Common myeloid progenitor, CD34-positive (primary cell): ENCODE data around the gene HOXA9.

Experiments used
- CTCF ChIA-PET: fragments of 350-600 bp; sonication (Branson Sonifier 250); formaldehyde crosslinking; loops from one replicate; lab custom pipeline; 2021; ENCODE audit warnings: antibody characterized with exemption; lab: Charles Lee
- POLR2A ChIA-PET: fragments of 350-600 bp; sonication (Branson Sonifier 250); formaldehyde crosslinking; loops from one replicate; lab custom pipeline; 2021; ENCODE audit warnings: antibody characterized with exemption; lab: Charles Lee
- DNase-seq, 3 donors: peaks; one replicate each; pipeline versions ENCODE4 v3.0.0 to v3.0.0-alpha.2; 2013
- H3K27ac ChIP-seq, 2 experiments: 1 replicate in 1 of 2; 2 replicates in 1 of 2; pipeline ENCODE4 v1.7.0; 2013; ENCODE audit warnings: inconsistent platforms in 2 of 2, low read length in 2 of 2, mild to moderate bottlenecking in 2 of 2, low read depth in 1 of 2, moderate library complexity in 1 of 2; ENCODE audit not compliant: severe bottlenecking in 2 of 2, insufficient read depth in 1 of 2, poor library complexity in 1 of 2
- H3K27me3 ChIP-seq, 5 experiments: replicated peaks in 2 of 5; 1 replicate in 3 of 5; 2 replicates in 2 of 5; pipeline versions ENCODE4 v1.6.1 to v1.7.0; 2013; ENCODE audit warnings: low read length in 4 of 5, mild to moderate bottlenecking in 2 of 5, moderate library complexity in 2 of 5, inconsistent platforms in 1 of 5; ENCODE audit not compliant: insufficient read depth in 5 of 5, control insufficient read depth in 4 of 5
- H3K36me3 ChIP-seq, 4 experiments: 1 replicate in 2 of 4; 2 replicates in 2 of 4; pipeline versions ENCODE4 v1.6.1 to v1.7.0; 2013; ENCODE audit warnings: low read length in 3 of 4, control low read depth in 1 of 4, mild to moderate bottlenecking in 1 of 4; ENCODE audit not compliant: control insufficient read depth in 4 of 4, insufficient read depth in 4 of 4
- H3K4me1 ChIP-seq, 4 experiments: 1 replicate in 3 of 4; 2 replicates in 1 of 4; pipeline versions ENCODE4 v1.6.1 to v1.7.1; 2013; ENCODE audit warnings: low read length in 3 of 4, mild to moderate bottlenecking in 3 of 4, control low read depth in 1 of 4, inconsistent platforms in 1 of 4, moderate library complexity in 1 of 4; ENCODE audit not compliant: control insufficient read depth in 4 of 4, insufficient read depth in 4 of 4; ENCODE audit errors: control extremely low read depth in 1 of 4
- H3K4me3 ChIP-seq, 7 experiments: 1 replicate in 4 of 7; 2 replicates in 3 of 7; pipeline versions ENCODE4 v1.5.1 to v1.7.0; 2013; ENCODE audit warnings: mild to moderate bottlenecking in 7 of 7, low read length in 6 of 7, moderate library complexity in 6 of 7, inconsistent platforms in 2 of 7, low read depth in 2 of 7, control low read depth in 1 of 7; ENCODE audit not compliant: insufficient read depth in 4 of 7, control insufficient read depth in 1 of 7; ENCODE audit errors: extremely low read depth in 1 of 7
- H3K9me3 ChIP-seq, 5 experiments: 1 replicate in 4 of 5; 2 replicates in 1 of 5; pipeline versions ENCODE4 v1.6.1 to v1.7.1; 2013; ENCODE audit warnings: low read length in 4 of 5, mild to moderate bottlenecking in 2 of 5, inconsistent platforms in 1 of 5, low read depth in 1 of 5, moderate library complexity in 1 of 5; ENCODE audit not compliant: control insufficient read depth in 4 of 5, insufficient read depth in 2 of 5; ENCODE audit errors: control extremely low read depth in 1 of 5
- WGBS: methylation state at CpG from one replicate; pipeline ENCODE4 v1.1.5; 2013; ENCODE audit not compliant: insufficient coverage; 5-methylcytosine and 5-hydroxymethylcytosine counted together

HOXA9 gene

DNA sequence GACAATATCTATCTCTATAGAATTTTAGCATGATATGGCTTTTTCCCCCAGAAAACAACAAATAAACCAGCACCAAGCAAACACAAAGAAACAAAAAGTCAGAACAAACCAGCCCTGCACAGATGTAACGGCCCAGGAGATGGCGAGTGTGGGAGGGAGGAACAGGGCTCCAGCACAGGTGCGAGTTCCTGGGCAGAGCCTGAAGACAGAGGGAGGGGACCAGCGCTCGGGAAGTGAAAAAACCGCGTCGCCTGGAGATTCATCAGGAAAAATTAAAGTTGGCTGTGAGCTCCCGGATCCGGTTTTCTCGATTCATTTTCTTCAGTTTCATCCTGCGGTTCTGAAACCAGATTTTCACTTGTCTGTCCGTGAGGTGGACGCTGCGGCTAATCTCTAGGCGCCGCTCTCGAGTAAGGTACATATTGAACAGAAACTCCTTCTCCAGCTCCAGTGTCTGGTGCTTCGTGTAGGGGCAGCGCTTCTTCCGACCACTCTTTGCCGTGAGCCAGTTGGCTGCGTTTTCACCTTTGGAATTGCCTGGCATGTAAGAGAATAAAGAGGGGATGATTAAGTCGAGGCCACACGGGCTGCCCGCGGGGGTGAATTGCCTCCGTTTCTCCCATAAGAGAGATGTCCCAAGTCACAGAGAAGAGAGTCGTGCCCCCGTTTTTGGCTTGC is 6.4 kb upstream of the HOXA9 start:
- H3K4me3 ChIP-seq, result peak overlapping the region; percentile 78 to 100 (median 85)
- H3K27ac ChIP-seq, result peak overlapping the region; percentile 92 to 96
- CTCF ChIA-PET, result interaction anchor here (0.8 to 11.1 kb wide), 6 partner anchors 8 to 21 kb away, joined by 3 to 84 read pairs (median 14); partner anchors contain the start of gene HOXA7
- WGBS, result under 1% methylated on average over 30 of the region's 30 CpGs
- H3K36me3 ChIP-seq, result peaks cover 0 to 34% (median 4%) of the 10 kb centered on the region in 4 experiments
- POLR2A ChIA-PET, result interaction anchor here (0.9 to 2.7 kb wide), 4 partner anchors 10 to 19 kb away, joined by 3 to 17 read pairs (median 4); partner anchors contain the start of gene HOXA3
- H3K9me3 ChIP-seq, result no peaks in the 10 kb centered on the region
- peaks cover 0 to 2% (median 0%) of the 10 kb centered on the region in 5 experiments for H3K27me3 ChIP-seq
- DNase-seq, result peak in 1 of 3 donors; percentile 60
- H3K4me1 ChIP-seq, result peaks cover 9 to 60% (median 38%) of the 10 kb centered on the region in 4 experiments

DNA sequence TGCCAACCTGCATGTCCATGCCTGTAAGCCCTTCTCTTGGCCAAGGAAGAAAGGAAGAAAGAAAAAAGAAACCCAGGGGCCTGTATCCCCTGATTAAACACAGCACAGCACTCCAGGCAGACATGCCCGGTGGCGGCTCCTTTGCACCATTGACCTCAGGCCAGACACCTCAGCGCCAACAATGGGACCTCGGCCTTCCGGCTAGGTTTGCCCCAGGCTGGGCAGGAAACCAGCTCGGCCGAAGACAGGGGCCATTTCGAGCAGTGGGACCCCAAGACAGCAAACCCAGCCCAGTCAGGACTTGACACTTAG is 5.9 kb upstream of the HOXA9 start:
- Histone ChIP-seq H3K4me1 (peaks cover 9 to 64% (median 43%) of the 10 kb centered on the region in 4 experiments), H3K27me3 (peaks cover 0 to 2% (median 0%) of the 10 kb centered on the region in 5 experiments), H3K9me3 (no peaks in the 10 kb centered on the region), H3K27ac (peak overlapping the region; percentile 92 to 96), H3K4me3 (peak overlapping the region; percentile 78 to 100 (median 85)), H3K36me3 (peaks cover 0 to 34% (median 4%) of the 10 kb centered on the region in 4 experiments)
- CTCF ChIA-PET, result interaction anchor here (0.8 to 11.1 kb wide), 5 partner anchors 8 to 21 kb away, joined by 3 to 84 read pairs (median 19); partner anchors contain the start of gene HOXA7
- WGBS, result no CpG with 5 or more reads among the region's 8 CpGs
- DNase-seq, result no peak
- POLR2A ChIA-PET, result interaction anchor here (0.9 to 2.7 kb wide), 4 partner anchors 9 to 19 kb away, joined by 3 to 17 read pairs (median 4); partner anchors contain the start of gene HOXA3

DNA sequence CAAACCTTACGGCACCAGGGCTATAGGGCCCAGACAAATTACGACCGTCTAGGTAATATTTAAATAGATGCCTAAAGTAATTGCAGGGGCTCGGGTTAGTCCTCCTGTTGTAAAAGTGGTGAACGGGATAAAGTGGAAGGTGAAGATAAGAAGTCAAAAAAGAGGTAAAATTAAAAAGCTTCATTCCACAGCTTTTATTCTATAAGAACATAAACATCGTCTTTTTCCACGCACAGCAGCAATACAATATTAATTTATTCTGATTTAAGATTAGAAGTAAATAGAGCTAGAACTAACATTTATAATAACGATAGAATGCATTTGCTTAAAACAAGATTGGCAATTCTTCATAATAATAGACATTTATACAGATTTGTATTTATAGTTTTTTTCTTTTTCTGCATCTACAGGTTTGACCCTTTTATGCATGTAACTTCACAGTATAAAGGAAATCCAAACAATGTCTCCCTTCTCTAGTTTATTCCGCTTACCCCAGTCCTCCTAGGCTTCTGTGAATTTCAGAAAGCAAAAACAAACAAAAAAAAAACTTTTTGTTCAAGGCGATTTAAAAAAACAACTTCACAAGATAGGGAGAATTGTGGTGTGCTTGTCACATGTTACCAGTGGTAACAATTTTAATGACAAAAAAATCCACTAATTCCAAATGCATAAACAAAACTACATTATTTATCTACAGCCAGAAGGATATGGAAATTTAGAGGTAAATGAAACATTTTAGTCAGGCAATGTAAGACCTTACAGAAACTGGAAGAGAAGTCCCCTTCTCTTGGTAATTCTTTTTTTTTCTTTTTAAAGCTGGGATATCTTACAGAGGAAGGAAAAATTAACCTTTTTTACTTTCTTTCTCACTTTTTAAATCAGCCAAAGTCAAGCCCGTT is 5.3 kb upstream of the HOXA9 start:
- H3K4me3 ChIP-seq, result peak overlapping the region in 6 of 7 experiments; percentile 78 to 100 (median 90)

DNA sequence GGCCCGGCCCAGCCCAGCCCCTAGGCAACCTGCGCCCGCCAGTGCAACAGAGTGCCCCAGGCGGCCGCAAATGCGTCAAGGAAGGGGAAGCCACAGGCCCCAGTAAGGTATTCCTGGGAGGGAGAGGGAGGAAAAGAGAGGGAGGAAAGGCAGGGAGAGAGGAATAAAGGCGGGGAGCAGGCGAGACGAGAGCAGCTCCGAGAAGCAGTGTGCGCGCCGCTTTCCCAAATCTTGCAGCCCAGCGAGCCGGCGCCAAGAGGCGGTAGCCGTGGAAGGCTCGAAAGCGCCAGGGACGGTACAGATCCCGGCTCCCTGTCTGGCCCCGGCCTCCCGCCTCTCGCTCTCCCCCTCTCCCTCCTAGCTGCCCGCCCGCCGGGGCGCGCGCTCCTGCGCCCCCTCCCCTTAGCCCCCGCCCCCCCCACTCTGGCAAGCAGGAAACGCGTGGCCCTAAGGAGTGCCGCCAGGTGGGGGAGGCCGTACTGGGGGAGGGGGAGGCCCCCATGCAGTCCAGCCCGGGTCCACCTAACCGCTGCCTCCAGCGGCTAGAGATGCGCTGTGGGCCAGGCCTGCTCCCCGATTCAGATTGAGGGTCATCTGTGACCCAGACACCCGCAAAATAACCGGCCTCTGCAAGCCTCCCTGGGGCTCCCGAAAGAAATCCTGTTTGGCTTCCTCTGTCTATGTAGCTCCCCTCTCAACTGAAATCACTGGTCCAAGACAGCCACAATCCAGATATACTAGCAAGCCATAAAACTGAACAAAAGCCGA is 4.5 kb upstream of the HOXA9 start:
- Histone ChIP-seq H3K27me3 (no peaks in the 10 kb centered on the region), H3K27ac (peak overlapping the region; percentile 92 to 96), H3K4me3 (peak overlapping the region; percentile 28 to 100 (median 87)), H3K36me3 (peaks cover 0 to 37% (median 4%) of the 10 kb centered on the region in 4 experiments), H3K9me3 (no peaks in the 10 kb centered on the region), H3K4me1 (peaks cover 9 to 69% (median 51%) of the 10 kb centered on the region in 4 experiments)
- 0% methylated on average over 30 of the region's 46 CpGs for WGBS
- peak in 2 of 3 donors; percentile 63 to 73 for DNase-seq
- ChIA-PET CTCF (interaction anchor here (0.8 to 11.1 kb wide), 11 partner anchors 7 to 800 kb away, joined by 3 to 84 read pairs (median 4); partner anchors contain the start of gene HOXA7), POLR2A (interaction anchor here (0.7 to 2.4 kb wide), 5 partner anchors 9 to 969 kb away, joined by 3 to 6 read pairs (median 4); partner anchors contain the start of genes CBX3 and HNRNPA2B1)

More for the DNA sequence above, 5.3 kb upstream of the HOXA9 start:
- CTCF ChIA-PET, result interaction anchor here (0.8 to 11.1 kb wide), 10 partner anchors 8 to 801 kb away, joined by 3 to 84 read pairs (median 4); partner anchors contain the start of gene HOXA7
- peak in 1 of 3 donors; percentile 15 for DNase-seq
- WGBS, result 0% methylated on average over 1 of the region's 11 CpGs
- no peaks in the 10 kb centered on the region for H3K9me3 ChIP-seq
- peaks cover 9 to 71% (median 49%) of the 10 kb centered on the region in 4 experiments for H3K4me1 ChIP-seq
- peak overlapping the region; percentile 92 to 96 for H3K27ac ChIP-seq
- POLR2A ChIA-PET, result interaction anchor here (0.7 to 2.4 kb wide), 5 partner anchors 10 to 20 kb away, joined by 3 to 6 read pairs (median 3); partner anchors contain the start of gene HOXA3
- H3K27me3 ChIP-seq, result peaks cover 0 to under 1% (median 0%) of the 10 kb centered on the region in 5 experiments
- H3K36me3 ChIP-seq, result peaks cover 0 to 34% (median 4%) of the 10 kb centered on the region in 4 experiments

DNA sequence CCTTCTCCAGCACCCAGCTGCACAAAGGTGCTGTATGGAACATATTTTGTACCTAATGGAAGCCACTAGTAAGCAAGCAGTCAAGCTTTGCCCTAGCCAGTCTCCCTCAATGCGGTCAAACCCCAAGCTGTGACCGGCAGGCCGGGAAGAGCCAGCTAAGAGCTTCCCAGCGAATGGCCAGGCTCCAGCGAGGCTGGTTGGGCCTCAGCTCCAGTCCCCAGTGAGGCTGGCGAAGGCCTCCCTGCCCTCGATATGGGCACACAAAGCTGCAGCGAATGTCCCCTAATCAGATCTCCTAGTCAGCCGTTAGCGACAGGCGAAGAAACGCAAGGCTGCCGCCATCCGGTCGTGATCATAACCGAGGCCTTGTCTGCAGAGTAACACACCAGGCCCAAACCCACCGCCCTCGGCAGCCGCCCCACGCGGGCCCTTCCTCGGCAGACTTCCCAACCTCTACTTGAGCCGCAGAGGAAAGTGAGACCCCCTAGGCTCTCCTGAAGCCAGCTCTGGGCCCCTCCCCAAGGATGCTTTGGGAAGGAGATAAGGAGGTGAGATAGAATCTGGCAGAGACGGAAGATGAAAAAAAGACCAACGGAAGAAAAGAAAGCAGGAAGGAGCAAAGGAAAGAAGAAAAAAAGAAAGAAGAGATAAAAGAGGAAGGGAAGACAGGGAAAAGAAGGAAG is 3.1 kb upstream of the HOXA9 start:
- WGBS, result 0% methylated on average over 16 of the region's 25 CpGs
- peak overlapping the region; percentile 92 to 96 for H3K27ac ChIP-seq
- H3K36me3 ChIP-seq, result peaks cover 0 to 51% (median 11%) of the 10 kb centered on the region in 4 experiments
- ChIA-PET CTCF (interaction anchor here (0.6 to 2.2 kb wide), 18 partner anchors 8 to 1043 kb away, joined by 3 to 15 read pairs (median 4); partner anchors contain the start of genes HOXA11, HOXA3 and HOXA7), POLR2A (interaction anchor here (0.5 to 1.7 kb wide), 9 partner anchors 9 to 796 kb away, joined by 3 to 9 read pairs (median 3); partner anchors contain the start of gene HOXA3)
- DNase-seq, result peak; percentile 89 to 96 (median 93)
- peak overlapping the region; percentile 28 to 100 (median 87) for H3K4me3 ChIP-seq
- H3K4me1 ChIP-seq, result peaks cover 9 to 73% (median 48%) of the 10 kb centered on the region in 4 experiments
- no peaks in the 10 kb centered on the region for H3K27me3 ChIP-seq
- H3K9me3 ChIP-seq, result no peaks in the 10 kb centered on the region
